Mucosa of stomach (tissue), 1 donor: ENCODE data around the gene GDAP2.

Source experiments
- H3K27me3 ChIP-seq: one replicate; pipeline ENCODE4 v1.7.0; 2013; ENCODE audit warnings: mild to moderate bottlenecking, low read length; ENCODE audit not compliant: control insufficient read depth, insufficient read depth
- H3K36me3 ChIP-seq: one replicate; pipeline ENCODE4 v1.7.0; 2013; ENCODE audit warnings: low read length; ENCODE audit not compliant: control insufficient read depth, insufficient read depth
- H3K4me1 ChIP-seq: one replicate; pipeline ENCODE4 v1.7.0; 2013; ENCODE audit warnings: mild to moderate bottlenecking, low read length; ENCODE audit not compliant: control insufficient read depth, insufficient read depth
- H3K4me3 ChIP-seq: one replicate; pipeline ENCODE4 v1.7.0; 2013; ENCODE audit warnings: low read length
- H3K9ac ChIP-seq: one replicate; pipeline ENCODE4 v1.7.0; 2013; ENCODE audit warnings: mild to moderate bottlenecking, low read length, moderate library complexity
- H3K9me3 ChIP-seq: one replicate; pipeline ENCODE4 v1.7.0; 2013; ENCODE audit warnings: mild to moderate bottlenecking, low read length, moderate library complexity; ENCODE audit not compliant: control insufficient read depth
- donor health status: Pancreatic carcinoma.

Gene GDAP2, protein sequence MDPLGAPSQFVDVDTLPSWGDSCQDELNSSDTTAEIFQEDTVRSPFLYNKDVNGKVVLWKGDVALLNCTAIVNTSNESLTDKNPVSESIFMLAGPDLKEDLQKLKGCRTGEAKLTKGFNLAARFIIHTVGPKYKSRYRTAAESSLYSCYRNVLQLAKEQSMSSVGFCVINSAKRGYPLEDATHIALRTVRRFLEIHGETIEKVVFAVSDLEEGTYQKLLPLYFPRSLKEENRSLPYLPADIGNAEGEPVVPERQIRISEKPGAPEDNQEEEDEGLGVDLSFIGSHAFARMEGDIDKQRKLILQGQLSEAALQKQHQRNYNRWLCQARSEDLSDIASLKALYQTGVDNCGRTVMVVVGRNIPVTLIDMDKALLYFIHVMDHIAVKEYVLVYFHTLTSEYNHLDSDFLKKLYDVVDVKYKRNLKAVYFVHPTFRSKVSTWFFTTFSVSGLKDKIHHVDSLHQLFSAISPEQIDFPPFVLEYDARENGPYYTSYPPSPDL

GRCh38 chr1:117929343-117930172 lies at the start of gene GDAP2, which contains the start of gene WDR3:
GDAP2 (minus strand) TSS chr1:117929621; CDS start chr1:117920357, 9,264 bp downstream.
WDR3 (plus strand) TSS chr1:117929739; CDS start chr1:117933320, 3,581 bp downstream.
- H3K27me3 ChIP-seq, result no peaks in the 10 kb centered on the region
- H3K9ac ChIP-seq, result peak within 1 kb of the TSS; percentile 75
- peak within 1 kb of the TSS; percentile 91 for H3K4me3 ChIP-seq
- H3K36me3 ChIP-seq, result no peaks in the 10 kb centered on the region
- H3K4me1 ChIP-seq, result peaks cover 13% of the 10 kb centered on the region
- no peaks in the 10 kb centered on the region for H3K9me3 ChIP-seq

DNA sequence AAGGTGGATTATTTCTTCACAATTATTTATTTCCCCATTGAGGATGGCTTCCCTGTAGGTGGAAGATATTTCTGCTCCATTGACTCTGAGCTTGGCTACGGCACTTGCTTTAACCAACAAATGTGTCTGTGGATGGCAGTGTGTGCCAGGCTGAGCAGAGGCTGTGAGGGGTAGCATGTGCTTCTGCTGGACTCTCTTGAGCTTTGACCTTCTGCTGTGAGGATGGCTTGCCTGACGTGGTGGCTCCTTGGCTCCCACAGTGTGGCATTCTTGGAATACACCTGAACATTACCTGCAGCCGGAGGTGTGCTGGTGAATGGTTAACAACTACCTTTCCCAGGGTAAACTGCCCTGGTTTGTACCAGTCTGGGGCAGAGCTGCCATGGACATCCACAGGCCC lies 47.0 kb upstream of the GDAP2 start:
- Histone ChIP-seq H3K27me3 (no peaks in the 10 kb centered on the region), H3K4me1 (no peaks in the 10 kb centered on the region), H3K9ac (no peak overlapping the region), H3K36me3 (no peaks in the 10 kb centered on the region), H3K9me3 (no peaks in the 10 kb centered on the region), H3K4me3 (no peak overlapping the region)

GRCh38 chr1:117971777-117972176 lies 42.4 kb upstream of the GDAP2 start:
- no peaks in the 10 kb centered on the region for H3K27me3 ChIP-seq
- no peaks in the 10 kb centered on the region for H3K4me1 ChIP-seq
- H3K9ac ChIP-seq, result no peak overlapping the region
- no peaks in the 10 kb centered on the region for H3K9me3 ChIP-seq
- H3K36me3 ChIP-seq, result no peaks in the 10 kb centered on the region
- H3K4me3 ChIP-seq, result no peak overlapping the region

DNA sequence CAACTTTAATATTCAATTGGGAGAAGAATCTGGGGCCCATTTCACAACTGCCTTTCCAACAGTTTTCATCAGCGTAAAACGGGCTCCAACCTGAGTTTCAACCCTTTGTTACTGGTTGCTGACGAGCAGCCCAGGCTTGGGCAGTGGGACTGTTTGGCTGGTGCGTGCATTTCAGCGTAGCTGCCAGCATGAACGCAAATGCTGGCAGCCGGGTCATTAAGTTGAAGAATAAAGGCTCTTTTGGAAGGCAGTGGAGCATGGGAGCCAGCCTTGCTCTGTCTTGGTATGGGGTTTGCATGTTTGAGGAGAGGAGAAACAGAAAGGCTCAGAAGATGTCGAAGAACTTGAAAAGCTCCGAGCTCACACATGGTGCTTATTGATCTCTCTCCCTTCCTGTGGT lies 40.8 kb upstream of the GDAP2 start:
- no peak overlapping the region for H3K9ac ChIP-seq
- no peaks in the 10 kb centered on the region for H3K4me1 ChIP-seq
- H3K4me3 ChIP-seq, result no peak overlapping the region
- H3K36me3 ChIP-seq, result no peaks in the 10 kb centered on the region
- H3K27me3 ChIP-seq, result no peaks in the 10 kb centered on the region
- H3K9me3 ChIP-seq, result no peaks in the 10 kb centered on the region

DNA sequence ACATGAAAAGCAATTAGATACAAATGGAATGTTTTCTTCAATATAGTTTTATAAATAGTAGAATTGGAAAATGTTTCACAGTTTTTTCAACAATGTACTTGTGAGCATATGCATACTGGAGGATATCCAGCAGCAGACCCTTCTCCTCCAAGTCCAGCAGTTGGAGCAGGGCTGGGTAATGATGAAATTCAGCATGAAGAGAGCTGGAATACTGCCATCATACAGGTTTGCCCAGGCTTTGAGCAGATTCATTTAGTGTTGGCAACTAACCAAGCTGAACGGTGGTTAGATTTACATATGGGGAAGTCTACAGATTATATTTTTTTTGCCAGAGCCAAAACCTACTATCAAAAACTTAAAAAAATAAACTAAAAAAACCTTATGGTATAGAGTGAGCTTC lies 38.5 kb upstream of the GDAP2 start:
- Histone ChIP-seq H3K9ac (no peak overlapping the region), H3K27me3 (no peaks in the 10 kb centered on the region), H3K4me3 (no peak overlapping the region), H3K9me3 (no peaks in the 10 kb centered on the region), H3K36me3 (no peaks in the 10 kb centered on the region), H3K4me1 (no peaks in the 10 kb centered on the region)

DNA sequence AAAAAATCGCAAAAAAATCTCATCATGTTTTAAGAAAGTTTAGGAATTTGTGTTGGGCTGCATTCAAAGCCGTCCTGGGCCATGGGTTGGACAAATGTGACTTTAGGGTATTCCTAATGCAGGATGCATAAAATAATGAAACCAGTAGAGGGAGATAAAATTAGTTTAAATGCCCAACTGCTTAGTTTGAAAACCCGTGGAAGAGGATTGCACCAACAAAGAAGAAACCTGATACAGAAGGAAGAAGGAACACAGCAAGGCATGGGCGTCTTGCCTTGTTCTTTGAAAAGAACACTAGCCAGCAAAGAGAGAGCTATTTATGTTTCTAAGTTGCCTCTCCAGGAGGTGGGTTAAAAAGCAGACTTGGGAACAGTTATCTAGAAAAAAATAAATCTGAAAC lies 38.1 kb upstream of the GDAP2 start:
- H3K9me3 ChIP-seq, result no peaks in the 10 kb centered on the region
- no peak overlapping the region for H3K4me3 ChIP-seq
- no peaks in the 10 kb centered on the region for H3K4me1 ChIP-seq
- no peaks in the 10 kb centered on the region for H3K36me3 ChIP-seq
- no peak overlapping the region for H3K9ac ChIP-seq
- no peaks in the 10 kb centered on the region for H3K27me3 ChIP-seq

- no peaks in the 10 kb centered on the region for H3K9me3 ChIP-seq
- no peaks in the 10 kb centered on the region for H3K27me3 ChIP-seq
- H3K4me3 ChIP-seq, result no peak overlapping the region
- no peak overlapping the region for H3K9ac ChIP-seq
- no peaks in the 10 kb centered on the region for H3K36me3 ChIP-seq
- H3K4me1 ChIP-seq, result no peaks in the 10 kb centered on the region
Measured at GRCh38 chr1:117964290-117965038, 35.0 kb upstream of the GDAP2 start.

DNA sequence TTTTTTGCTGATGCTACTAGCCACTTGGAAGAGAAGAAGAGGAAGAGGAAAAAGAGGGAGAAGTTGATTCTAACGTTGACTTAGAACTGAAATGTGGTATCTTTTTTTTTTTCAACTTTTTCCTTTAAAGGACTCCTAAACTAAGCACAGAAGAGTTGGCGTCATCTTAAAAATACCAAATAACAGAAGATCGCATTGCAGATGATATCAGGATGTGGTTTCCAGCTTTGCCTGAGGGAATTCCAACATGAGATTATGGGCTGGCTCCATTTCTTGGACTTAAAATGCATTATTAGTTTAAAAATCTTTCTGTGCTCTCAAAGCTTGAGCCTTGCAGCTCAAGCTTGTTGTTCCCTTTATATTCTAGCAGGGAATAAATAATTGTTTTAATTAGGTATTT lies 29.9 kb upstream of the GDAP2 start:
- no peak overlapping the region for H3K9ac ChIP-seq
- H3K9me3 ChIP-seq, result no peaks in the 10 kb centered on the region
- H3K4me3 ChIP-seq, result no peak overlapping the region
- H3K36me3 ChIP-seq, result peaks cover 9% of the 10 kb centered on the region
- H3K4me1 ChIP-seq, result no peaks in the 10 kb centered on the region
- H3K27me3 ChIP-seq, result no peaks in the 10 kb centered on the region

GRCh38 chr1:117952386-117952785 lies 23.0 kb upstream of the GDAP2 start:
- no peaks in the 10 kb centered on the region for H3K27me3 ChIP-seq
- no peaks in the 10 kb centered on the region for H3K4me1 ChIP-seq
- H3K4me3 ChIP-seq, result no peak overlapping the region
- H3K36me3 ChIP-seq, result no peaks in the 10 kb centered on the region
- H3K9me3 ChIP-seq, result no peaks in the 10 kb centered on the region
- H3K9ac ChIP-seq, result no peak overlapping the region

- Histone ChIP-seq H3K9ac (no peak overlapping the region), H3K9me3 (no peaks in the 10 kb centered on the region), H3K36me3 (no peaks in the 10 kb centered on the region), H3K4me3 (no peak overlapping the region), H3K4me1 (no peaks in the 10 kb centered on the region), H3K27me3 (no peaks in the 10 kb centered on the region)
Measured at GRCh38 chr1:117942293-117942692, 12.9 kb upstream of the GDAP2 start.

GRCh38 chr1:117933769-117934168 lies 4.3 kb upstream of the GDAP2 start:
- Histone ChIP-seq H3K27me3 (no peaks in the 10 kb centered on the region), H3K36me3 (no peaks in the 10 kb centered on the region), H3K4me1 (peaks cover 7% of the 10 kb centered on the region), H3K4me3 (no peak overlapping the region), H3K9me3 (no peaks in the 10 kb centered on the region), H3K9ac (no peak overlapping the region)
